GM23338 (cell line): Measurements from ENCODE around the gene LMOD1. TPM values are rescaled to one million over a fixed set of nuclear protein-coding genes. Genes with fewer than 3 reads are reported as not detected.

Experiments
- ATAC-seq: fragments of 200-7000 bp; cut with Tn5 transposase; 3 replicates; pipeline ENCODE4 v1.9.1; 2020
- DNase-seq: peaks from one replicate; pipeline ENCODE4 v3.0.0-alpha.2; 2015; ENCODE audit warnings: low spot score
- H2AFZ ChIP-seq: fragments of 200-600 bp; sonication (generic); 2 replicates; pipeline ENCODE4 v1.8.0; 2016; ENCODE audit warnings: antibody characterized with exemption, mild to moderate bottlenecking, moderate library complexity
- H3F3A ChIP-seq: fragments of 200-600 bp; sonication (generic); replicated peaks from 2 replicates; pipeline ENCODE4 v1.8.0; 2017; ENCODE audit warnings: antibody characterized with exemption, mixed run types, low read depth
- H3K27ac ChIP-seq: fragments of 200-600 bp; sonication (generic); 2 replicates; pipeline ENCODE4 v1.6.1; 2016; ENCODE audit warnings: low read depth
- H3K27me3 ChIP-seq: fragments of 200-600 bp; sonication (generic); 2 replicates; pipeline ENCODE4 v1.8.0; 2016; ENCODE audit warnings: mild to moderate bottlenecking, mixed run types, moderate library complexity; ENCODE audit not compliant: insufficient read depth
- H3K36me3 ChIP-seq: fragments of 200-600 bp; sonication (generic); 2 replicates; pipeline ENCODE4 v1.8.0; 2016; ENCODE audit warnings: mild to moderate bottlenecking; ENCODE audit not compliant: insufficient read depth
- H3K4me1 ChIP-seq: fragments of 200-600 bp; sonication (generic); 2 replicates; pipeline ENCODE4 v1.8.0; 2016; ENCODE audit warnings: mild to moderate bottlenecking, moderate library complexity; ENCODE audit not compliant: insufficient read depth
- H3K4me2 ChIP-seq: fragments of 200-600 bp; sonication (generic); 2 replicates; pipeline ENCODE4 v1.7.1; 2017; ENCODE audit warnings: mixed run types
- H3K4me3 ChIP-seq: fragments of 200-600 bp; sonication (generic); 2 replicates; pipeline ENCODE4 v1.6.1; 2016; ENCODE audit warnings: mixed run types
- H3K79me2 ChIP-seq: fragments of 200-600 bp; sonication (generic); replicated peaks from 2 replicates; pipeline ENCODE4 v1.8.0; 2017; ENCODE audit warnings: mild to moderate bottlenecking; ENCODE audit not compliant: insufficient read depth
- H3K9me2 ChIP-seq: fragments of 200-600 bp; sonication (generic); 2 replicates; pipeline ENCODE4 v1.8.0; 2017; ENCODE audit not compliant: insufficient read depth
- H4K20me1 ChIP-seq: fragments of 200-600 bp; sonication (generic); replicated peaks from 2 replicates; pipeline ENCODE4 v1.8.0; 2017; ENCODE audit warnings: mild to moderate bottlenecking; ENCODE audit not compliant: insufficient read depth
- H3K27ac Mint-ChIP-seq: 2 replicates; pipeline ENCODE4 v1.8.0; 2020; ENCODE audit warnings: inconsistent platforms, mild to moderate bottlenecking, moderate library complexity, mixed read lengths
- H3K27me3 Mint-ChIP-seq: 3 replicates; pipeline ENCODE4 v1.8.0; 2022; ENCODE audit warnings: low read depth, mild to moderate bottlenecking, moderate library complexity, mixed read lengths, inconsistent platforms; ENCODE audit not compliant: insufficient read depth, poor library complexity
- H3K36me3 Mint-ChIP-seq: 3 replicates; pipeline ENCODE4 v1.8.0; 2021; ENCODE audit warnings: low read depth, mild to moderate bottlenecking, inconsistent platforms, moderate library complexity, mixed read lengths
- H3K4me1 Mint-ChIP-seq: 3 replicates; pipeline ENCODE4 v1.8.0; 2020; ENCODE audit warnings: mild to moderate bottlenecking, inconsistent platforms, mixed read lengths
- H3K4me3 Mint-ChIP-seq: 3 replicates; pipeline ENCODE4 v1.8.0; 2021; ENCODE audit warnings: moderate library complexity, mild to moderate bottlenecking, inconsistent platforms, mixed read lengths
- H3K9me3 Mint-ChIP-seq: 3 replicates; pipeline ENCODE4 v1.8.0; 2020; ENCODE audit warnings: moderate library complexity, mild to moderate bottlenecking, inconsistent platforms, mixed read lengths
- EZH2 ChIP-seq: fragments of 200-600 bp; sonication (generic); IDR thresholded peaks from one replicate; pipeline ENCODE4 v1.8.0; 2017; ENCODE audit warnings: antibody characterized with exemption, mild to moderate bottlenecking, low read depth; ENCODE audit not compliant: unreplicated experiment
- EZH2phosphoT487 ChIP-seq: fragments of 200-600 bp; sonication (generic); IDR thresholded peaks from one replicate; pipeline ENCODE4 v1.8.1; 2018; ENCODE audit warnings: antibody characterized with exemption; ENCODE audit not compliant: unreplicated experiment
- JUNB ChIP-seq: IDR thresholded peaks from one replicate; pipeline ENCODE4 v1.6.1; 2016; ENCODE audit warnings: antibody characterized with exemption; ENCODE audit not compliant: unreplicated experiment
- NANOG ChIP-seq: IDR thresholded peaks from 2 replicates; pipeline ENCODE4 v1.6.1; 2016; ENCODE audit warnings: antibody characterized with exemption, borderline replicate concordance
- POLR2AphosphoS5 ChIP-seq: IDR thresholded peaks from 2 replicates; pipeline ENCODE4 v1.6.1; 2016; ENCODE audit warnings: antibody characterized with exemption, low read depth
- STAT1 ChIP-seq: IDR thresholded peaks from one replicate; pipeline ENCODE4 v1.6.1; 2016; ENCODE audit warnings: antibody characterized with exemption; ENCODE audit not compliant: unreplicated experiment
- ZNF114 ChIP-seq: fragments of 250-450 bp; sonication (Bioruptor Pico); IDR thresholded peaks from 2 replicates; pipeline ENCODE4 v1.5.0; 2020; ENCODE audit warnings: mild to moderate bottlenecking, moderate library complexity
- ZNF331 ChIP-seq: fragments of 250-450 bp; sonication (Bioruptor Pico); IDR thresholded peaks from 2 replicates; pipeline ENCODE4 v1.5.0; 2020; ENCODE audit warnings: low read depth, mild to moderate bottlenecking, moderate library complexity
- ZNF462 ChIP-seq: fragments of 250-450 bp; sonication (Bioruptor Pico); IDR thresholded peaks from 2 replicates; pipeline ENCODE4 v1.5.0; 2020; ENCODE audit warnings: mild to moderate bottlenecking, moderate library complexity
- polyA plus RNA-seq: library from polyadenylated mRNA; unstranded; fragments of >200 nt; fragmentation: Nextera tagmentation; extraction: Ambion mirVana; gene quantifications from 2 replicates; pipeline ENCODE4 v1.2.1, GENCODE V29; 2016
- total RNA-seq: library from RNA; depleted of rRNA; stranded (reverse); fragments of >200 nt; shearing (Covaris generic); gene quantifications from 2 replicates; pipeline ENCODE4 v1.2.3, GENCODE V29; 2014
- TF ChIP-seq, protein P1 (sequence below): IDR thresholded peaks from one replicate; pipeline ENCODE4 v1.6.1; 2018; ENCODE audit warnings: antibody characterized with exemption; ENCODE audit not compliant: unreplicated experiment

The LMOD1 gene
- total and polyA plus RNA-seq, 2 experiments from 2014 or later = 0.74 to 1.7 TPM

GRCh38 chr1:201891451-201892045, 54.8 kb downstream of the LMOD1 start:
- no peaks in the 10 kb centered on the region; the same call in 2 of the 3 replicates for H3K9me3 Mint-ChIP-seq

DNA sequence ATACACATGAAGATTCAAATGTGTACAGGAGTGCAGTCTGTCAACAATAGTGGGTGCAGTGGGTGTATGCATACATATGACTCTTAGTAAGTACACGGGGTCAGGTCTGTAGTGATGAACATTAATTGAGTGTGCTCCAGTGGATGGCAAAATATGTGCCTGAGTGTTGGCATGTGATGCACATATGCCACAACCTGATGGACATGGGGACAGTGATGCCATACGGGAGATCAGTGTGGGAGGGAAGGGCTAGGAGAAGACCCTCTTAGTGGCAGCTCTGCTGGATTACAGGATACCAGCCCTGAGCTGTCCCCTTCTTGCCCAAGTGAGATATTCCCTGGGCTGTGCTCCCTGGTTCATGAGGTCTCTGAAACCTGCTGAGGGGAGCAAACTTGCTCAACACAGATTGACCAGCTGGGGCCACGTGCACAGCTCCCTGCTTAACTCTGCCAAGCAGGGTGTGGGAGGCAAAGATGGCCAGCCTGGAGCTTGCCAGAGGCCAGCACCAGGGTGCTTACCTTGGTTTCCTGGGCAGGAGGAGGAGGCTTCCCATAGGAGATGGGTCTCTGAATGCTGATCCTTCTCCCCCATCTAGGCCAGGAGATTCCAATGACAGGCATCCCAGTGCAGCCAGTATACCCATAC, 55.4 kb downstream of the LMOD1 start:
- TF ChIP-seq JUNB (no peak), ZNF462 (CRISPR knock-in tag) (no peak)
- Histone ChIP-seq H2AFZ (no peak overlapping the region), H3K9me2 (no peaks in the 10 kb centered on the region), H3K27me3 (peaks cover 26% of the 10 kb centered on the region), H4K20me1 (no peaks in the 10 kb centered on the region), H3K4me1 (peaks cover 16% of the 10 kb centered on the region), H3K36me3 (no peaks in the 10 kb centered on the region), H3F3A (0 out of 2 replicates have a peak, but pooled peaks cover 4% of the 10 kb centered on the region), H3K4me3 (no peak overlapping the region), H3K79me2 (no peaks in the 10 kb centered on the region), H3K27ac (no peak overlapping the region), H3K4me2 (no peak overlapping the region)
- H3K27me3 Mint-ChIP-seq = peaks cover 21% of the 10 kb centered on the region
- DNase-seq (no peak), ATAC-seq (no peak)
- H3K36me3 Mint-ChIP-seq = no peaks in the 10 kb centered on the region
- H3K27ac Mint-ChIP-seq = no peak overlapping the region
- H3K4me3 Mint-ChIP-seq = no peak overlapping the region
- no peaks in the 10 kb centered on the region; the same call in 2 of the 3 replicates for H3K9me3 Mint-ChIP-seq
- peaks cover 31% of the 10 kb centered on the region for H3K4me1 Mint-ChIP-seq

More at GRCh38 chr1:201891451-201892045, 54.8 kb downstream of the LMOD1 start:
- no peak overlapping the region for H3K27ac Mint-ChIP-seq
- H3K4me1 Mint-ChIP-seq = peaks cover 37% of the 10 kb centered on the region
- H3K27ac ChIP-seq = no peak overlapping the region
- no peak overlapping the region for H3K4me2 ChIP-seq
- peaks cover 16% of the 10 kb centered on the region for H3K4me1 ChIP-seq
- H4K20me1 ChIP-seq = no peaks in the 10 kb centered on the region
- no peaks in the 10 kb centered on the region for H3K79me2 ChIP-seq
- no peaks in the 10 kb centered on the region for H3K9me2 ChIP-seq
- TF ChIP-seq POLR2AphosphoS5 = no peak
- TF ChIP-seq EZH2 = no peak
- TF ChIP-seq, protein P1, sequence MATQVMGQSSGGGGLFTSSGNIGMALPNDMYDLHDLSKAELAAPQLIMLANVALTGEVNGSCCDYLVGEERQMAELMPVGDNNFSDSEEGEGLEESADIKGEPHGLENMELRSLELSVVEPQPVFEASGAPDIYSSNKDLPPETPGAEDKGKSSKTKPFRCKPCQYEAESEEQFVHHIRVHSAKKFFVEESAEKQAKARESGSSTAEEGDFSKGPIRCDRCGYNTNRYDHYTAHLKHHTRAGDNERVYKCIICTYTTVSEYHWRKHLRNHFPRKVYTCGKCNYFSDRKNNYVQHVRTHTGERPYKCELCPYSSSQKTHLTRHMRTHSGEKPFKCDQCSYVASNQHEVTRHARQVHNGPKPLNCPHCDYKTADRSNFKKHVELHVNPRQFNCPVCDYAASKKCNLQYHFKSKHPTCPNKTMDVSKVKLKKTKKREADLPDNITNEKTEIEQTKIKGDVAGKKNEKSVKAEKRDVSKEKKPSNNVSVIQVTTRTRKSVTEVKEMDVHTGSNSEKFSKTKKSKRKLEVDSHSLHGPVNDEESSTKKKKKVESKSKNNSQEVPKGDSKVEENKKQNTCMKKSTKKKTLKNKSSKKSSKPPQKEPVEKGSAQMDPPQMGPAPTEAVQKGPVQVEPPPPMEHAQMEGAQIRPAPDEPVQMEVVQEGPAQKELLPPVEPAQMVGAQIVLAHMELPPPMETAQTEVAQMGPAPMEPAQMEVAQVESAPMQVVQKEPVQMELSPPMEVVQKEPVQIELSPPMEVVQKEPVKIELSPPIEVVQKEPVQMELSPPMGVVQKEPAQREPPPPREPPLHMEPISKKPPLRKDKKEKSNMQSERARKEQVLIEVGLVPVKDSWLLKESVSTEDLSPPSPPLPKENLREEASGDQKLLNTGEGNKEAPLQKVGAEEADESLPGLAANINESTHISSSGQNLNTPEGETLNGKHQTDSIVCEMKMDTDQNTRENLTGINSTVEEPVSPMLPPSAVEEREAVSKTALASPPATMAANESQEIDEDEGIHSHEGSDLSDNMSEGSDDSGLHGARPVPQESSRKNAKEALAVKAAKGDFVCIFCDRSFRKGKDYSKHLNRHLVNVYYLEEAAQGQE = no peak
- no peak for TF ChIP-seq EZH2phosphoT487
- no peak for TF ChIP-seq ZNF331 (CRISPR knock-in tag)
- TF ChIP-seq ZNF114 (CRISPR knock-in tag) = no peak
- no peak for TF ChIP-seq NANOG
- TF ChIP-seq JUNB = no peak
- TF ChIP-seq STAT1 = no peak
- 0 out of 2 replicates have a peak, but pooled peaks cover 4% of the 10 kb centered on the region for H3F3A ChIP-seq
- DNase-seq (no peak), ATAC-seq (no peak)
- H3K4me3 Mint-ChIP-seq = no peak overlapping the region; the same call in 2 of the 3 replicates
- H3K27me3 Mint-ChIP-seq = peaks cover 24% of the 10 kb centered on the region
- H3K4me3 ChIP-seq = no peak overlapping the region
- peaks cover 26% of the 10 kb centered on the region for H3K27me3 ChIP-seq
- H3K36me3 Mint-ChIP-seq = no peaks in the 10 kb centered on the region
- H3K36me3 ChIP-seq = no peaks in the 10 kb centered on the region
- H2AFZ ChIP-seq = no peak overlapping the region
